Keratinocyte (primary cell): ENCODE data around the gene BCORL1. TPM values are rescaled to one million over a fixed set of nuclear protein-coding genes. Genes with fewer than 3 reads are reported as not detected.

Experiments
- DNase-seq: peaks from one replicate; pipeline ENCODE4 v3.0.0-alpha.2; 2011; ENCODE audit warnings: low read depth, missing footprints, low spot score
- FAIRE-seq: peaks from 2 replicates; lab custom pipeline; 2011; peaks lifted over from hg19 to GRCh38; lab: Jason Lieb, UNC
- H2AFZ ChIP-seq: 2 replicates; pipeline ENCODE4 v1.6.0; 2012; ENCODE audit warnings: low read length, control low read depth, inconsistent platforms; ENCODE audit not compliant: control insufficient read depth
- H3K27ac ChIP-seq: 2 replicates; pipeline ENCODE4 v1.5.1; 2011; ENCODE audit warnings: low read length; ENCODE audit not compliant: control insufficient read depth, insufficient read depth
- H3K27me3 ChIP-seq: 3 replicates; pipeline ENCODE4 v1.6.0; 2011; ENCODE audit warnings: low read length; ENCODE audit not compliant: control insufficient read depth, insufficient read depth; ENCODE audit errors: extremely low read depth
- H3K36me3 ChIP-seq, 2 experiments: 2 replicates in 1 of 2; 3 replicates in 1 of 2; pipeline ENCODE4 v1.5.1; 2011; ENCODE audit warnings: low read length in 2 of 2, mild to moderate bottlenecking in 1 of 2; ENCODE audit not compliant: control insufficient read depth in 2 of 2, insufficient read depth in 2 of 2; ENCODE audit errors: extremely low read depth in 1 of 2
- H3K4me1 ChIP-seq: 3 replicates; pipeline ENCODE4 v1.5.1; 2011; ENCODE audit warnings: low read length; ENCODE audit not compliant: control insufficient read depth, insufficient read depth; ENCODE audit errors: extremely low read depth
- H3K4me2 ChIP-seq: 3 replicates; pipeline ENCODE4 v1.6.0; 2011; ENCODE audit warnings: low read depth, low read length; ENCODE audit not compliant: control insufficient read depth, insufficient read depth; ENCODE audit errors: extremely low read depth
- H3K4me3 ChIP-seq, 3 experiments: fragments of 200-600 bp in 1 of 3; sonication (generic) in 1 of 3; 2 replicates in 2 of 3; 3 replicates in 1 of 3; pipeline ENCODE4 v1.5.1; 2011 to 2016; ENCODE audit warnings: low read length in 3 of 3, mild to moderate bottlenecking in 3 of 3, control low read depth in 2 of 3, inconsistent platforms in 1 of 3, low read depth in 1 of 3, mixed read lengths in 1 of 3, mixed run types in 1 of 3, moderate library complexity in 1 of 3; ENCODE audit not compliant: control insufficient read depth in 2 of 3, insufficient read depth in 2 of 3; ENCODE audit errors: extremely low read depth in 1 of 3
- H3K79me2 ChIP-seq: 2 replicates; pipeline ENCODE4 v1.6.0; 2012; ENCODE audit warnings: low read length; ENCODE audit not compliant: control insufficient read depth, insufficient read depth
- H3K9ac ChIP-seq: 3 replicates; pipeline ENCODE4 v1.6.0; 2011; ENCODE audit warnings: low read length; ENCODE audit not compliant: control insufficient read depth, insufficient read depth; ENCODE audit errors: extremely low read depth
- H3K9me1 ChIP-seq: 3 replicates; pipeline ENCODE4 v1.6.0; 2011; ENCODE audit warnings: low read length; ENCODE audit not compliant: control insufficient read depth, insufficient read depth; ENCODE audit errors: extremely low read depth
- H3K9me3 ChIP-seq: 2 replicates; pipeline ENCODE4 v1.5.1; 2012; ENCODE audit warnings: low read depth, low read length; ENCODE audit not compliant: control insufficient read depth
- H4K20me1 ChIP-seq: 3 replicates; pipeline ENCODE4 v1.6.0; 2011; ENCODE audit warnings: low read length; ENCODE audit not compliant: control insufficient read depth, insufficient read depth; ENCODE audit errors: extremely low read depth
- CTCF ChIP-seq, 3 experiments: IDR thresholded peaks in 1 of 3; conservative IDR thresholded peaks in 1 of 3; optimal IDR thresholded peaks in 1 of 3; 2 replicates in 2 of 3; 3 replicates in 1 of 3; pipeline versions ENCODE3 to v1.5.1; 2011; ENCODE audit warnings: low read length in 3 of 3, mild to moderate bottlenecking in 3 of 3, moderate library complexity in 2 of 3, control low read depth in 1 of 3, inconsistent platforms in 1 of 3; ENCODE audit not compliant: insufficient read depth in 2 of 3; ENCODE audit errors: extremely low read depth in 1 of 3
- EZH2 ChIP-seq: IDR thresholded peaks from one replicate; pipeline ENCODE4 v1.6.1; 2012; ENCODE audit warnings: inconsistent platforms, mild to moderate bottlenecking, low read length, moderate library complexity
- dilution Hi-C: fragments of 300-500 bp; cut with MboI; formaldehyde crosslinking; loops from one replicate; pipeline ENCODE4 v1.7.0; 2020; ENCODE audit warnings: low sequenced_read_pairs; ENCODE audit not compliant: extremely low pct_ligation_motif_present
- polyA plus RNA-seq, 5 experiments: library from polyadenylated mRNA; depleted of rRNA in 3 of 5; stranded (reverse) in 3 of 5; stranded (forward) in 1 of 5; unstranded in 1 of 5; fragments of >200 nt; gene quantifications; 1 replicate in 1 of 5; 2 replicates in 3 of 5; 3 replicates in 1 of 5; pipeline versions ENCODE4 v1.2.1 to v1.2.3, GENCODE V29; 2011 to 2012; ENCODE audit warnings: missing spikeins in 2 of 5, low read depth in 1 of 5, low replicate concordance in 1 of 5

The BCORL1 gene
- polyA plus RNA-seq, 1 donor (not counting 4 experiments of a cell fraction or from before 2014, with no cell fraction given), result 0.54 TPM

GRCh38 chrX:130106071-130106470 lies 123.6 kb downstream of the BCORL1 start:
- H3K27me3 ChIP-seq, result no peaks in the 10 kb centered on the region
- H3K27ac ChIP-seq, result no peak overlapping the region
- H3K9ac ChIP-seq, result no peak overlapping the region
- peaks cover 0 to 1% of the 10 kb centered on the region in 2 experiments for H3K36me3 ChIP-seq
- peaks cover 73% of the 10 kb centered on the region for H3K79me2 ChIP-seq
- H3K4me2 ChIP-seq, result no peak overlapping the region
- no peaks in the 10 kb centered on the region for H3K9me3 ChIP-seq
- H3K9me1 ChIP-seq, result no peaks in the 10 kb centered on the region
- H3K4me1 ChIP-seq, result peaks cover 16% of the 10 kb centered on the region
- dilution Hi-C loops, result no loop called here
- no peak overlapping the region for H2AFZ ChIP-seq
- TF ChIP-seq CTCF (optimal IDR thresholded peaks at IDR 0.05 in 1 of 3, IDR thresholded peaks at IDR 0.05 in 1 of 3, conservative IDR thresholded peaks at IDR 0.05 in 1 of 3; ENCODE audit: extremely low read depth in 1 of 3, insufficient read depth in 2 of 3, low read length in 3 of 3), result no peak
- TF ChIP-seq EZH2, result no peak
- peaks cover 11% of the 10 kb centered on the region for H4K20me1 ChIP-seq
- FAIRE-seq (no peak), DNase-seq (no peak)
- no peak overlapping the region for H3K4me3 ChIP-seq

Other genes with a start within 250 kb of the BCORL1 start
- not detected in 3 replicates for gene XPNPEP2, start 243.7 kb upstream of the BCORL1 start, polyA plus RNA-seq
- gene SASH3, start 202.7 kb upstream of the BCORL1 start, polyA plus RNA-seq, result 0.08 to 0.09 TPM in 2 of 3 replicates, not detected in the other
- 21.5 to 43.3 TPM (median 30.0 TPM) in 3 replicates for gene ZDHHC9, start 138.7 kb upstream of the BCORL1 start, polyA plus RNA-seq
- gene UTP14A, start 76.5 kb upstream of the BCORL1 start, polyA plus RNA-seq, result 18.3 to 30.6 TPM (median 29.1 TPM) in 3 replicates
- 13.7 to 25.6 TPM (median 17.6 TPM) in 3 replicates for gene ELF4, start 127.9 kb downstream of the BCORL1 start, polyA plus RNA-seq
- 36.1 to 52.5 TPM (median 47.8 TPM) in 3 replicates for gene AIFM1, start 183.2 kb downstream of the BCORL1 start, polyA plus RNA-seq
- 0.09 TPM in 1 of 3 replicates, not detected in the others for gene RAB33A, start 189.3 kb downstream of the BCORL1 start, polyA plus RNA-seq